Gastrocnemius medialis (tissue), 4 donors: ENCODE data around the gene PAK5.

Source experiments
- CTCF ChIP-seq, 5 experiments: fragments of 450-650 bp in 3 of 5; fragments of 200-600 bp in 2 of 5; sonication (generic) in 2 of 5; IDR thresholded peaks in 4 of 5; conservative IDR thresholded peaks in 1 of 5; 1 replicate in 4 of 5; 2 replicates in 1 of 5; pipeline ENCODE4 v1.5.1; 2016 to 2019; ENCODE audit warnings: antibody characterized with exemption in 5 of 5, mild to moderate bottlenecking in 3 of 5, moderate library complexity in 3 of 5
- POLR2A ChIP-seq, 2 donors: fragments of 450-650 bp; IDR thresholded peaks; one replicate each; pipeline ENCODE4 v1.6.1; 2017; ENCODE audit warnings: antibody characterized with exemption in 2 of 2, mild to moderate bottlenecking in 2 of 2, moderate library complexity in 2 of 2

- TF ChIP-seq CTCF (IDR thresholded peaks at IDR 0.05 in 4 of 5, conservative IDR thresholded peaks at IDR 0.05 in 1 of 5), result no peak
- TF ChIP-seq POLR2A (IDR thresholded peaks at IDR 0.05), result no peak
Measured at GRCh38 chr20:9646375-9646774, 192.5 kb downstream of the PAK5 start.
